RWPE1 (cell line): ENCODE results near the gene PCDH15.

ENCODE experiments used
- CTCF ChIA-PET: fragments of 350-600 bp; sonication (Branson Sonifier 250); formaldehyde crosslinking; extraction: SDS; loops from one replicate; lab custom pipeline; 2021; lab: Yijun Ruan, JAX
- POLR2A ChIA-PET: fragments of 400-600 bp; formaldehyde crosslinking; extraction: SDS; loops from one replicate; lab custom pipeline; 2020; ENCODE audit warnings: antibody characterized with exemption; ENCODE audit not compliant: low non-redundant PET; lab: Yijun Ruan, JAX
- DNase-seq: peaks from one replicate; pipeline ENCODE4 v3.0.0; 2012; ENCODE audit warnings: low spot score
- H3K27ac ChIP-seq: fragments of 450-650 bp; 2 replicates; pipeline ENCODE4 v1.5.1; 2017
- CTCF ChIP-seq: fragments of 450-650 bp; conservative IDR thresholded peaks from 2 replicates; pipeline ENCODE4 v1.5.1; 2017; ENCODE audit warnings: low read depth, mild to moderate bottlenecking

Gene PCDH15

GRCh38 chr10:54137396-54137795 lies 663.6 kb downstream of the PCDH15 start:
- ChIA-PET CTCF (no interaction called here), POLR2A (no interaction called here)
- no peak overlapping the region for H3K27ac ChIP-seq
- DNase-seq = no peak
- TF ChIP-seq CTCF = no peak

GRCh38 chr10:54133203-54133602 lies 667.8 kb downstream of the PCDH15 start:
- DNase-seq = no peak
- TF ChIP-seq CTCF = peak; percentile 38
- CTCF ChIA-PET = interaction anchor here (0.6 to 1.2 kb wide), 6 partner anchors 22 to 1881 kb away, joined by 3 to 5 read pairs (median 4); no protein-coding TSS in a partner anchor
- POLR2A ChIA-PET = no interaction called here
- no peak overlapping the region for H3K27ac ChIP-seq

DNA sequence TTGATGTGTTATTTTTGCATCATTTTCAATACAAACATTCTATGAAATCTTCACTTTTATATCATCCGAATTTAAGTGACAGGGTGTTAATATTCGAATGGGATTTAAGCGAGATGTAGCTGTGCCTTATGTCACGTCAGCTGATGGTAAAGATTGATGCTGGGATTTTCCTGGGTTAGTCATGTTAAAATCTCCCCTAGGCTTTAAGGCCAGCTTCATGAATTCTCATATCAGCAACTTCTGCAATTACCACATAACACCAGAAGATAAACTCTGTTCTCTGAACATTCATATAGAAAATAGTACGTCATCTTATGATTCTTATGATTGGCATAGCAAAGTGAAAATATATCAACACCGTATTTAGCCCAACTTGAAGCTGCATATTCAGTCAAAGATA lies 669.2 kb downstream of the PCDH15 start:
- H3K27ac ChIP-seq = no peak overlapping the region
- CTCF ChIA-PET = interaction anchor here (0.7 kb wide), 1 partner anchor 1499 kb away, joined by 6 read pairs; no protein-coding TSS in a partner anchor
- no peak for DNase-seq
- no peak for TF ChIP-seq CTCF
- POLR2A ChIA-PET = no interaction called here

DNA sequence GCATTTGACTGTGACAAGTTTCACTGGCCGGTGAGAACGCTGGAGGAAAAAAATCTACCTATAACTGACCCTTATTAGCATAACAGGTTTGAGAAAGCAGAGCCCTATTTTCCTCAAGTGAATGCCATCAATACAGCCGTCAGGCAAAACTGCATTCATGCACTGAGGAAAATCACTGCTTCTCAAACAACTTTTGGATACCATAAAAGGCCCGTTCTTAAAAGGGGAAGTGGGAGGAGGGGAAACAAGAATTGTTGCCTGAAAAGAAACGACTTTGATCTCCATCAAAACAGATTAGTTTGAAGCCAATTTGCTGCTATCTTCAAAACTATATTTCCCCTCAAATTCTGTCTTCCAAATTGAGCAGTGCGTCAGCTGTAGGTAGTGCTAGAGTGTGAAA lies 670.6 kb downstream of the PCDH15 start:
- no peak for DNase-seq
- H3K27ac ChIP-seq = no peak overlapping the region
- CTCF ChIA-PET = no interaction called here
- TF ChIP-seq CTCF = no peak
- POLR2A ChIA-PET = no interaction called here

GRCh38 chr10:54125098-54125747 lies 675.8 kb downstream of the PCDH15 start:
- TF ChIP-seq CTCF = no peak
- H3K27ac ChIP-seq = no peak overlapping the region
- DNase-seq = peak; percentile 16
- POLR2A ChIA-PET = no interaction called here
- CTCF ChIA-PET = interaction anchor here (0.6 kb wide), 1 partner anchor 940 kb away, joined by 3 read pairs; no protein-coding TSS in a partner anchor

DNA sequence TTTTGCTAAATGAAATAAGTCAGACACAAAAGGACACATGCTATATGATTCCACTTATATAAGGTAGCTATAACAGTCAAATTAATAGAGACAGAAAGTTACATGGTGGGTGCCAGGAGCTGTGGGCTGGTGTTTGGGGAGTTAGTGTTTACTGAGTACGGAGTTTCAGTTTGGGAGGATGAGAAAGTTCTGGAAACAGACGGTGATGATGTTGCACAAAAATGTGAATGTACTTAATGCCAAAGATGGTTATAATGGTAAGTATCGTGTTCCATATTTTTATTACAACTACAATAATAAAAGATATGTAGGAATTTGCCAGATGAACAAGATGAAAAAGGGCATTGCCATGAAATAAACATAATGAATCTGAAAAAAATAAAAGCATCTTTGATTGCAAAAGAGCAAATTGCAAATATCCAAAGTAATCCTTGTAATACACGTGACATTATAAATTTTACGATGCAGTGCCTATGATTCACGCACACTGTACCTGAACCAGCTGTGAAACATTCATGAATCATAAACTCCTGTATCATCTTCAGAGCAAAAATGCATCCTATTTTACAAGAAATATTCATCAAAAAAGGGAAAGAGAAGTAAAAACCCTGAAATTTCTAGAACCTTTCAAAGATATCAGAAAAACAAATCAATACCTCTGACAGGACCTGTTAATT lies 676.7 kb downstream of the PCDH15 start:
- no peak overlapping the region for H3K27ac ChIP-seq
- TF ChIP-seq CTCF = no peak
- POLR2A ChIA-PET = no interaction called here
- DNase-seq = peak; percentile 44
- CTCF ChIA-PET = interaction anchor here (0.5 to 0.6 kb wide), 2 partner anchors 282 to 547 kb away, joined by 3 to 4 read pairs; no protein-coding TSS in a partner anchor
